GM15510 (cell line): ENCODE measurements around the gene OTOS.

Experiments used
- POLR2A ChIP-seq: IDR thresholded peaks from 3 replicates; pipeline ENCODE4 v1.6.1; 2011; ENCODE audit warnings: borderline replicate concordance; ENCODE audit not compliant: insufficient read length; ENCODE audit errors: extremely low read depth

Gene OTOS

DNA sequence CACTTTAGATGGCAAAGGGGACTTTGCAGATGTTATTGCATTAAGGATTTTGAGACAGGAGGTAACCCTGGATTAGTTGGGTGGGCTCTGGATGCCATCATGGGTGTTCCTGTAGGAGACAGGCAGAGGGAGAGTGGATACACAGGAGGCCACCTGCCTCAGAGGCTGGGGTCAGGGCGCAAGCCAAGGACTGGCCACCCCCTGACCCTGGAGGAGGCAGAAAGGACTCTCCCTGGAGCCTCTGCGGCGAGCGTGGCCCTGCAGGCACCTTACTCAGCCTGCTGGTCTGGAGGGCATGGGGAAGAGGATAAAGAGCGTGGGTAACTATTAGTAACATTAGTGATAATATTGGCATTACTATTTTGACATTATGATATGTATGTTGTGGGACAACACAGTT, 21.6 kb upstream of the OTOS start:
- TF ChIP-seq POLR2A = no peak

DNA sequence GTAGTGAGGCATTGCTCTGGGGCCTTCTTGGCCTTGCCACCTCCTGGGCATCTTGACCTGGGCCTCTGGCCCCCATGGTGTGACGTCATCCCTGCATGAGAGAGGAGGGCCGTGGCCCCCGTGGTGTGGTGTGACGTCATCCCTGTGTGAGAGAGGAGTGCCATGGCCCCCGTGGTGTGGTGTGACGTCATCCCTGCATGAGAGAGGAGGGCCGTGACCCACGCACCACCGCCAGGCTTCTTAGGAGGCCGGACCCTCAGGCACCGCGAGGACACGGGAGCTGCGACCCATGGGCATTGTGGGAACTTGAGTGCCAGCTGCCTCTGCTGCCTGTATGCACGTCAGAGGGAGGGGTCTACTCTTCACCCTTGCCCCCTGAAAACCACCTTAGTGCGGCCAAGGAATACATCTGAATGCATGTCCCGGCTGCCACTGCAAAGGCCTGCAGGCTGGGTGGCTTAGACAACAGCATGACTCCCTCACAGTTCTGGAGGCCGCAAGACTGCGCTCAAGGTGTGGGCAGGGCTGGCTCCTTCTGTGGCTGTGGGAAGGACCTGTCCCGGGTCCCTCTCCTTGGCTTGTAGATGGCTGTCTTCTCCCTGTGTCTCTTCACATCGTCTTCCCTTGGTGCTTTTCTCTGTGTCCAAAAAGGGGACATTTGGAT, 20.8 kb upstream of the OTOS start:
- TF ChIP-seq POLR2A = no peak

DNA sequence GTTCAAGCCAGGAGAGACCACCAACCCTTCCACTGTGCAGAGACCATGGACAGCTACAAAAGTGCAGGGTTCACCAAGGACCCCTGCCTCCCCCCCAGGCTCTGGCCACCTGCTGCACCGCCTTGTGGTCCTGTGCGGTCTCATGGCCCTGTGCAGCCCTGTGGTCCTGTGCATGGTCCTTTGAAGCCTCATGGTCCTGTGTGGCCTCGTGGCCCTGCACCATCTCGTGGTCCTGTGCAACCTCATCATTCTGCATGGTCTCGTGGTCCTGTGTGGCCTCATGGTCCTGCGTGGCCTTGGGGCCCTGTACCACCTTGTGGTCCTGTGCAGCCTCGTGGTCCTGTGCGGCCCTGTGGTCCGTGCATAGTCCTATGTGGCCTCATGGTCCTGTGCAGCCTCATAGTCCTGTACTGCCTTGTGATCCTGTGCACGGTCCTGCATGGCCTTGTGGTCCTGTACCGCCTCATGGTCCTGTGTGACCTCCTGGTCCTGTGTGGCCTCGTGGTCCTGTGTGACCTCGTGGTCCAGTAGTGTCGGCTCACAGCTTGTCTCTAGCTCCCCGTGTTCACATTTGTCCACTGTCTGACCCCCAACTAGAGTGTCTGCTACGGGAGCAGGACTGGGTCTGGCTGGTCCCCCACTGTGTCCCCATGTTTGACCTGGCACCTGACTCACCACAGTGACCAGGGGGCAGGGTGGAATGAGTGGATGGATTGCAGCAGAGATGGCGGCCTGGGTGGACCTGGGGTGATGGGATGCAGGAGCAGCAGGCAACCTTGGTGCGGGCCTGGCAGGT, 20.0 kb upstream of the OTOS start:
- no peak for TF ChIP-seq POLR2A

DNA sequence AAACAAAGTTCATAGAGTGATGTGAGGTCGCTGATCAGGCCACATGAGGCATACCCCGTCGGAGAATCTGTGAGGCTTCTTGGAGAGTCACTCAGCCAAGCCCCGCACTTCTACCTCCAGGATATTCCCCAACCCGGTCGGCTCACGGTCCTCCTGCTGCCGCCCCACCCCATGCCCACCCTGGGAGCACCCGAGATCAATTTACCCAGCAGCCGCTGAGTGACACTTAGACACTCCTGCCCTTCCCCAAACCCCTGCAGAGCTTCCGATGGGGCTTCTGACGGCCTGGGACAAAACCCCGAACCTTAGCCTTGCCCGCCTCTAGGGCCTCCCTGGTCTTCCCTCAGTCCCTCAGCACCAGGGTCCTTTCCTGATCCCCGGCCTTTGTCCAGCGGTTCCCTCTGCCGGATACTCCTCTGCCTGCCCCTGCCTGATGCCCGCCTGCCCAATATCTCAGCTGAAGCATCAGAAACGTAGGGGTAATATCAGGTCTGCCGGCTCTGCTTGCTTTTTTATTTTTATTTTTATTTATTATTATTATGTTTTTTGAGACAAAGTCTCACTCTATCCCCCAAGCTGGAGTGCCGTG, 18.9 kb upstream of the OTOS start:
- no peak for TF ChIP-seq POLR2A

DNA sequence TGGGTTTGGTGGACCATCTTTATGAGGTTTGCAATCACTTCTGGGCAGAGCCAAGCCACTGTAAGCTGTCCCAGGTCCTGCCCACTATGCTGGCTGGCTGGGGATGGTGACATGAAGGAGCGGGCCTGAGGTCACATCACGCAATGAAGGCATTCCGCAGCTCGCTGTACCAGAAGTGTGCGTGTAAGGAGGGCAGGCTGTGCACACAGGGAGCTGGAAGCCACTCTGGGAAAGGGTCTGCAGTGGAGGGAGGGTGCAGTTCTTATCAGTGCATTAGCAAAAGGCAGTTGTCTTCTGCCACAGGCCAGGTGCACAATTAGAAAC, 16.7 kb upstream of the OTOS start:
- TF ChIP-seq POLR2A = no peak

DNA sequence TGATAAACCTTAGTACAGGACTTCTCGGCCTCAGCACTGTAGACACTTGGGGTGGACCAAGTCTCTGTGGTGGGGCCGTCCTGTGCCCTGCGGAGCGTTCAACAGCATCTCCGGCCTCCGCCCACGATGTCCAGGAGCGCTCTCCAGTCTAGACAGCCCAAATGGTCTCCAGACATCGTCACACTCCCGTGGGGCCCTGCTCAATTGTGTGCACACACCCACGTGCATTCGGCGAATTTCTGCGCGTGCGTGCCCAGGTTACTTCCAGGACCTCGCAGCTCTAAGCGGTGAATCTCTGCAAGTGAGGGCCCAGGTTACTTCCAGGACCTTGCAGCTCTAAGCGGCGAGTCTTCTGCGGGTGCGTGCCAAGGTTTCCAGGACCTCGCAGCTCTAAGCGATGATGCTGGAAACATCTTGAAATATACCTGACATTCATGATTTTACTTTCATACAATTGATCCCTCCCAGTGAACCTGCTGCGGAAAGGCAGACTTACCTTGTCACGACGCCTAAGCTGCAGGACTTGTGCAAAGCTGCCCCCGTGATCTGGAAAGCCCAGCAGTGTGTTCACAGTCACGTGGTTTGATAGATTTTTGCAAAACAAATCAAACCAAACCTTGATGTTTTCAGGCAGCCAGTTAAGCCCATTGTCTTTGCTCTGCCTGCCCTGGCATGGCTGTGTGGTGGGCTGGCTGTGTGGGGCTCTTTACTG, 16.1 kb upstream of the OTOS start:
- TF ChIP-seq POLR2A = no peak

DNA sequence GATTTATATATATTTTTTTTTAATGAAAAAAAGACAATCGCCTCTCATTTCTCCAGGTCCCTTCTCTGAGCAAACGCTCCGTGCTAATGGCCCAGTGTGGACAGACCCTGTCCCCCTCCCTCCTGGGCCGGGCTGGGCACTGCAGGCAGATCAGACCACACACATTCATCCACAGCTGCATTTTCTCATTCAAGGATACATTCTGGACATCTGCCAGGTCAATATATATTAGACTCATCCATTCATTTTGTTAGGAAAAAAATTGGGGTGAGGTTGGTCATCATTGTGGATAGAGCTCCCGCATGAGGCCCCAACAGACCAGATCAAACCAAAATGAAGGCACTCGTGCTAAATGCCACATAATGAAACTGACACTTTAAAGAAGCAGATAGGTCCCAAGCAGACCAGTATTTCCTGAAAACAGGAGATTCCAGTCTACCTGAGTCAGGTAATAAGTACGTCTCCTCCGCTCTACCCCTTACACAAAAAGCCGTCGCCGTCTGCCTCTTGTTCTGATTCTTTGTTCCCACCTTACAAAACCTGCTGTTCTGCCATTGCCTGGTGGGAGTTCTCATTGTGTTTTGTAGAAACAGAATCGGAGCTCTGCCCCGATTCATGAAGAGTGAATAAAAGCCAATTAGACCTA, 15.4 kb upstream of the OTOS start:
- no peak for TF ChIP-seq POLR2A

DNA sequence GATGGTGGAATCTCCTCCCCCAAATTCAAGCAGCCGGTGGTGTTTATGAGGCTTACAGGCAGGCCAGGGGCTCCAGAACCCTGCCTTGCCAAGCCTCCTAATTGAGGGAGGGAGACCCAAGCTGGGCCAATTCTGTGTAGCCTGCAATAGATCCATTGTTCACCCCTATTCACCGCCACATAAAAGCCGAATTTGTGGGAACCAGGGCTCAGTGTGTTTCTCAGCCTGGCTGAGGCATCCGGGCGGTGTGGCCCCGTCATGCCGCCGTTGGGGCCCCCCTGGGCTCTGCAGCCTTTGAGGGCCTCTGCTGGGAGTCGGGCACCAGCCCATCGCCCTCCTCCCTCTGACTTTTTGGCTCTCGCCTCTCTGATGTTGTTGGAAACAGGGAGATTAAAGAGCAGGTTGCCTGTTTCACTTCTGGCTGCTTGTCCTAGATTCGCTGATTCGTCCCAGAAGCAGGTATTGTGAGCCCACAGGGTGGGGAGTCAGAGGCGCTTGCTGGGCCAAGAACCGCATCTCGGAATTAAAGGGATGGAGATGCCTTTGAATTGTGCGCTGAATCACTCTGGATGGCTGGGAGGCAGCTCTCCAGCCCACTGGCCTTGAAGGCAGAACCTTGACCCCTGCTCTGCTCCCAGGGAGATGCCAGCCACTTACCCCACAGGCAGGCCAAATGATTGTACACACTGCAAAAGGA, 14.7 kb upstream of the OTOS start:
- TF ChIP-seq POLR2A = no peak

DNA sequence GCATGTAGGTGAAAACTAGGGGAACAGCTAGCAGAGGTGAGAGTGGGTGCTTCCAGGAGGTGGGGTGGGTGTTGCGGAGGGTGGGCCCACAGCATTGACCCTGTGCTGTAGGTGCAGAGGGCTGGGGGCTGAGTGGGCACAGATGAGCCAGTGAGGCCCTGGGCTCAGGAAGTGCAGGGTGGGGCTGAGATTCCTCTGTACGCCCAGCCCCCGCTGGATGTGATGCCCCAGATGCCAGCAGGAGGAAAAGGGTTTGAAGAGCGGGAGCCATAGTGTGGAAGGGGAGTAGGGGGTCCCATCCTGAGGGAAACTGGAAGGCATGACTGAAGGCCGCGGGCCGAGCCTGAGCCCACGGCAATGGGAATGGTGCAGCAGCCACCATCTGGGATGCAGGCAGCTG, 14.1 kb upstream of the OTOS start:
- no peak for TF ChIP-seq POLR2A

DNA sequence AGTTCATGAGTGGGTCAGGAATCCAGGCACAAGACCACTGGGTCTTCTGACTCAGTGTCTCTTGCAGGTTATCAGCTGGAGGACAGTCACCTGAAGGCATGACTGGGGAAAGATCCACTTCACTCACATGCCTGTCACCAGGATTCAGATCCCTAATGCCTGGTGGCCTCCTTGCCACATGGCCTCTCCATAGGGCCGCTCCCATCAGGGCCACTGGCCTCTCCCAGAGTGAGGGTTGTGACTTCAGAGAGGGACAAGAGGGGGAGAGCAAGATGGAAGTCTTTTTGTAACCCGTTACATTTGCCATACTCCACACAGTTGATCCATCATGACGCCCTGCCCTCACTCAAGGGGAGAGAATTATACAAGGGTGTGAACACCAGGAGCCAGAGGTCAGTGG, 13.0 kb upstream of the OTOS start:
- TF ChIP-seq POLR2A = no peak

DNA sequence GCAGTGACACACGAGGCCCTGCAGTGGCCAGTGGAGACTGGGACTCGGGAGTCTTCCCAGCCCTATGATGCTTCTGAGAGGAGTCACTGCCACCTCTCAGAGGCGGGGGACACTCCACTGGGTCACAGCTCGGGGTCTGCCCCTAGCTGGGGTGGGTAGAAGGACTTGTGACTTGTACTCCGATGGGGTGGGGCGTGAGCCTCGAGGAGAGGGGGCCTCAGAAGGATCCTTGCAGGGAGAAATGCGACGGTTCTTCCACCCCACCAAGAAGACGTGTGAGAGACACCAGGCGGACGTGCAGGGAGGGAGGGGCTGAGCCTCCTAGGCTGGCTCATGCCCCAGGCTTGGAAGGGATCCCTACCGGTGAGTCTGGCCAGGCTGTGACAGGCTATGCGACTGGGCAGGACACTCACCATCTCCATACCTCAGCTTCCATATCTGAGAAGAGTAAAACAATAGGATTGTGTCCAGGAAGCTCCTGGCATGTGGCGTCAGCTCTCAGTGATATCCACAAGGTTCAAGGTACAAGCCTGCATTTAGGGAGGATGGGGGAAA, 11.1 kb upstream of the OTOS start:
- no peak for TF ChIP-seq POLR2A

DNA sequence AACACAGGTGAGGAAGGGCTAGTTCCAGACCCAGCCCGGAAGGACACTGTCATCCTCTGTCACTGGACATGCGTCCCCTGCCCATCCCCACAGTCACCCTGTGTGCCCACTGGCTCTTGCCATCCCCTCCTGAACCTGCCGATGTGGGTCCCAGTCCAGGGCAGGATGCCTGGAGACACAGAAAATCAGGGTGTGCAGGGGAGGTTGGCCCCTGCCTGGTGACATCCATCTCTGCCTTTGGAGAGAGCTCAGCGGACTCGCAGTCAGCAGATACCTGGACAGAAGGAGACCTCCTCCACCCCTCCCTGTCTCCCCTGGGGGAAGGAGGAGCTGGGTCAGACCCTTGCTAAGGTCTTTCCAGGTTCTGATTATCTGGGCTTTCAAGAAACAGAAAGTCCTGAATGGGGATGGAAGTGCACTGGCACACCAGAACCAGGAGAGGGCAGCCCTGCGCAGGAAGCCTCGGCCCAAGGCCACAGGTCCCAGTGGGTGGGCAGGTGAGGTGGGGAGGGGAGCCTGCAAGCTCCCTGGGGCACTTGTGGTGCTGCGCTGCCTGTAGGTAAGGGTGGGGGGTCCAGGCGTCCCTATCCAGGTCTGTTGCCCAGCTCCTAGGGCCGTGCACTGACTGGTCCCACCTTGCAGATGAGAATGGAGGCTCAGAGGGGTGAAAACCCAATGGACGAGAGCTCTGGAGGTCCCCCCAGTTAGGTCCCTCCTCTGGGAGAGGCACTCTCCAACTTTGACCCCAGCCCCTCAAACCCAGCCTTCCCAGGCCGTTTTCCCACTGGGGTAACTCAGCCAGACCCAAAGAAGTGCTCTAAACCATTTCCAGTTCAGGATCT, 9.7 kb upstream of the OTOS start:
- TF ChIP-seq POLR2A = no peak

DNA sequence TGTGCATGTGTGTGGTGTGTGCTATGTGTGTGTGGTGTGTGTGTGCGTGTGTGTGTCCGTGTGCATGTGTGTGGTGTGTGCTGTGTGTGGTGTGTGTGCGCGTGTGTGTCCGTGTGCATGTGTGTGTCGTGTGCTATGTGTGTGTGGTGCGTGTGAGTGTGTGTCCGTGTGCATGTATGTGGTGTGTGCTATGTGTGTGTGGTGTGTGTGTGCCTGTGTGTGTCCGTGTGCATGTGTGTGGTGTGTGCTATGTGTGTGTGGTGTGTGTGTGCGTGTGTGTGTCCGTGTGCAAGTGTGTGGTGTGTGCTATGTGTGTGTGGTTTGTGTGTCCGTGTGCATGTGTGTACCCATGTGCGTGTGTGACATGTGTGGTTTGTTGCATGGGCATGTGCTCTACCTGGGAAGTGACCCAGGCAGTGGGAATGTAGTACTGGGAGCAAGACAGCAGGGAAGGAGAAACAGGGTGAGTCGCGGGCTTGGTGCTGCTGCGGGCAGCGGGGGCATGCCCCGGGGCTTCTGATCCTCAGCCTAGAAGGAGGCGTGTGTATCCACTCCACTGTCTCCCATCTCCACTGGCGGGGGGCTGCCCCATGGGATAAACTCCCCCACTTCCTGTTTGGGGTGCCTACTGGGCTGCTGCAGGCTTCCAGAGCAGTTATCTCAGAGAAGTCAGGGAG, 7.6 kb upstream of the OTOS start:
- no peak for TF ChIP-seq POLR2A
